Skeletal muscle satellite cell (primary cell): ENCODE results near the gene SLC35D2.
A peak's percentile ranks its signal among the peaks of the same experiment; 100 is the strongest.
"Not testable (repeated sequence)": the region's sequence is repeated elsewhere in the genome, so short reads cannot be mapped to it uniquely, and the experiment has no call there.

Source experiments
- H3K27me3 ChIP-seq: 2 replicates; pipeline ENCODE4 v1.7.0; 2013; ENCODE audit warnings: low read length; ENCODE audit not compliant: control insufficient read depth, insufficient read depth
- H3K36me3 ChIP-seq: 2 replicates; pipeline ENCODE4 v1.7.0; 2013; ENCODE audit warnings: mild to moderate bottlenecking, control low read depth, low read length; ENCODE audit not compliant: insufficient read depth
- H3K4me1 ChIP-seq: 2 replicates; pipeline ENCODE4 v1.7.0; 2013; ENCODE audit warnings: low read length; ENCODE audit not compliant: control insufficient read depth, insufficient read depth
- H3K4me2 ChIP-seq: 2 replicates; pipeline ENCODE4 v1.7.0; 2013; ENCODE audit warnings: mild to moderate bottlenecking, low read length
- H3K4me3 ChIP-seq: 2 replicates; pipeline ENCODE4 v1.7.0; 2013; ENCODE audit warnings: low read length
- H3K9ac ChIP-seq: 2 replicates; pipeline ENCODE4 v1.7.0; 2013; ENCODE audit warnings: mild to moderate bottlenecking, low read depth, low read length, moderate library complexity
- H3K9me3 ChIP-seq: replicated peaks from 2 replicates; pipeline ENCODE4 v1.7.0; 2013; ENCODE audit warnings: mild to moderate bottlenecking, control low read depth, low read length

The SLC35D2 gene

GRCh38 chr9:96376891-96377874, 6.3 kb downstream of the SLC35D2 start:
- no peak overlapping the region for H3K9ac ChIP-seq
- H3K4me2 ChIP-seq, result peak overlapping the region; percentile 37
- H3K27me3 ChIP-seq, result no peaks in the 10 kb centered on the region
- H3K4me3 ChIP-seq, result no peak overlapping the region
- no peaks in the 10 kb centered on the region for H3K9me3 ChIP-seq
- H3K36me3 ChIP-seq, result no peaks in the 10 kb centered on the region
- peaks cover 11% of the 10 kb centered on the region for H3K4me1 ChIP-seq

- H3K4me3 ChIP-seq, H3K4me2 ChIP-seq, H3K9me3 ChIP-seq: not testable (repeated sequence)
These were observed 8.0 kb downstream of the SLC35D2 start for GRCh38 chr9:96375507-96375906.

GRCh38 chr9:96367943-96368342, 15.6 kb downstream of the SLC35D2 start:
- Histone ChIP-seq H3K4me3 (no peak overlapping the region), H3K9ac (no peak overlapping the region), H3K4me1 (no peaks in the 10 kb centered on the region), H3K27me3 (no peaks in the 10 kb centered on the region), H3K4me2 (no peak overlapping the region), H3K36me3 (peaks cover 9% of the 10 kb centered on the region), H3K9me3 (no peaks in the 10 kb centered on the region)

More at GRCh38 chr9:96375507-96375906, 8.0 kb downstream of the SLC35D2 start:
- H3K27me3 ChIP-seq, H3K9ac ChIP-seq, H3K36me3 ChIP-seq: not testable (repeated sequence)
- H3K4me1 ChIP-seq, result peaks cover 11% of the 10 kb centered on the region

GRCh38 chr9:96363175-96363967, 20.1 kb downstream of the SLC35D2 start:
- H3K9ac ChIP-seq, result no peak overlapping the region
- no peaks in the 10 kb centered on the region for H3K4me1 ChIP-seq

GRCh38 chr9:96362119-96362518, 21.4 kb downstream of the SLC35D2 start:
- peaks cover 18% of the 10 kb centered on the region for H3K36me3 ChIP-seq
- not testable (repeated sequence) for H3K4me3 ChIP-seq, H3K27me3 ChIP-seq, H3K4me2 ChIP-seq, H3K9ac ChIP-seq, H3K9me3 ChIP-seq, H3K4me1 ChIP-seq

More at GRCh38 chr9:96363175-96363967, 20.1 kb downstream of the SLC35D2 start:
- no peak overlapping the region for H3K4me2 ChIP-seq
- no peaks in the 10 kb centered on the region for H3K27me3 ChIP-seq
- H3K36me3 ChIP-seq, result peaks cover 18% of the 10 kb centered on the region
- H3K9me3 ChIP-seq, result no peaks in the 10 kb centered on the region
- no peak overlapping the region for H3K4me3 ChIP-seq

GRCh38 chr9:96361668-96362067, 21.8 kb downstream of the SLC35D2 start:
- H3K9me3 ChIP-seq, result no peaks in the 10 kb centered on the region
- no peak overlapping the region for H3K9ac ChIP-seq
- peaks cover 18% of the 10 kb centered on the region for H3K36me3 ChIP-seq
- H3K27me3 ChIP-seq, result no peaks in the 10 kb centered on the region
- no peak overlapping the region for H3K4me3 ChIP-seq
- H3K4me2 ChIP-seq, result no peak overlapping the region
- H3K4me1 ChIP-seq, result no peaks in the 10 kb centered on the region

GRCh38 chr9:96360976-96361375, 22.5 kb downstream of the SLC35D2 start:
- H3K36me3 ChIP-seq, result peaks cover 18% of the 10 kb centered on the region
- H3K27me3 ChIP-seq, result no peaks in the 10 kb centered on the region
- H3K4me2 ChIP-seq, result no peak overlapping the region
- no peak overlapping the region for H3K9ac ChIP-seq
- H3K9me3 ChIP-seq, result no peaks in the 10 kb centered on the region
- H3K4me1 ChIP-seq, result no peaks in the 10 kb centered on the region
- H3K4me3 ChIP-seq, result no peak overlapping the region

- not testable (repeated sequence) for H3K4me1 ChIP-seq, H3K4me2 ChIP-seq, H3K4me3 ChIP-seq, H3K9me3 ChIP-seq, H3K9ac ChIP-seq, H3K27me3 ChIP-seq
- H3K36me3 ChIP-seq, result peaks cover 18% of the 10 kb centered on the region
These were observed 23.0 kb downstream of the SLC35D2 start for GRCh38 chr9:96360523-96360922.

- Histone ChIP-seq H3K9ac (no peak overlapping the region), H3K27me3 (no peaks in the 10 kb centered on the region), H3K36me3 (peaks cover 3% of the 10 kb centered on the region), H3K9me3 (no peaks in the 10 kb centered on the region), H3K4me3 (no peak overlapping the region), H3K4me1 (no peaks in the 10 kb centered on the region), H3K4me2 (no peak overlapping the region)
These were observed 32.6 kb downstream of the SLC35D2 start for GRCh38 chr9:96350866-96351265.

- H3K4me1 ChIP-seq, result peaks cover 15% of the 10 kb centered on the region
- no peak overlapping the region for H3K9ac ChIP-seq
- no peak overlapping the region for H3K4me2 ChIP-seq
These were observed 35.2 kb downstream of the SLC35D2 start for GRCh38 chr9:96348261-96348660.

GRCh38 chr9:96345551-96345950, 38.0 kb downstream of the SLC35D2 start:
- Histone ChIP-seq H3K36me3 (peaks cover 3% of the 10 kb centered on the region), H3K4me1 (peaks cover 16% of the 10 kb centered on the region), H3K4me2 (no peak overlapping the region), H3K9me3 (no peaks in the 10 kb centered on the region), H3K4me3 (no peak overlapping the region), H3K9ac (no peak overlapping the region), H3K27me3 (no peaks in the 10 kb centered on the region)

More at GRCh38 chr9:96348261-96348660, 35.2 kb downstream of the SLC35D2 start:
- H3K9me3 ChIP-seq, result no peaks in the 10 kb centered on the region
- no peak overlapping the region for H3K4me3 ChIP-seq
- peaks cover 3% of the 10 kb centered on the region for H3K36me3 ChIP-seq
- no peaks in the 10 kb centered on the region for H3K27me3 ChIP-seq
